Astrocyte (in vitro differentiated cells and primary cell): Measurements from ENCODE around the gene TRIM8.

Source experiments
- CTCF ChIP-seq: IDR thresholded peaks from 2 replicates; pipeline ENCODE4 v1.5.1; 2011; ENCODE audit warnings: low read depth, mild to moderate bottlenecking, inconsistent platforms, low read length, moderate library complexity; ENCODE audit not compliant: insufficient read depth
- EZH2 ChIP-seq: IDR thresholded peaks from 2 replicates; pipeline ENCODE4 v1.6.1; 2012; ENCODE audit warnings: mild to moderate bottlenecking, low read length, inconsistent platforms; ENCODE audit not compliant: insufficient read depth

GRCh38 chr10:102617041-102617440 is 27.2 kb upstream of the TRIM8 start:
- TF ChIP-seq CTCF (no peak), EZH2 (no peak)
